Measurements from ENCODE around the gene C2orf49. TPM values are rescaled to one million over a fixed set of nuclear protein-coding genes. Genes with fewer than 3 reads are reported as not detected.

The C2orf49 gene
- total RNA-seq, 1 donor from 2014 or later = 15.3 TPM

- Mint-ChIP-seq H3K27me3 (ENCODE audit: low read depth) (no peaks in the 10 kb centered on the region), H3K36me3 (ENCODE audit: low read depth) (peaks cover 6% of the 10 kb centered on the region), H3K27ac (ENCODE audit: unreplicated experiment) (peak overlapping the region; percentile 89), H3K4me3 (ENCODE audit: unreplicated experiment) (peak overlapping the region; percentile 98), H3K9me3 (ENCODE audit: low read depth) (no peaks in the 10 kb centered on the region), H3K4me1 (ENCODE audit: low read depth) (peaks cover 29% of the 10 kb centered on the region)
- no peak for TF ChIP-seq CTCF (IDR thresholded peaks at IDR 0.05)
- no peak for DNase-seq (ENCODE audit: low spot score)
Measured at GRCh38 chr2:105338020-105338385, 663 bp downstream of the C2orf49 start.

GRCh38 chr2:105339414-105339813 is 2.1 kb downstream of the C2orf49 start:
- no peaks in the 10 kb centered on the region for H3K27me3 Mint-ChIP-seq (ENCODE audit: low read depth)
- DNase-seq (ENCODE audit: low spot score) = no peak
- H3K36me3 Mint-ChIP-seq (ENCODE audit: low read depth) = peaks cover 10% of the 10 kb centered on the region
- H3K9me3 Mint-ChIP-seq (ENCODE audit: low read depth) = no peaks in the 10 kb centered on the region
- no peak overlapping the region for H3K4me3 Mint-ChIP-seq (ENCODE audit: unreplicated experiment)
- no peak overlapping the region for H3K27ac Mint-ChIP-seq (ENCODE audit: unreplicated experiment)
- H3K4me1 Mint-ChIP-seq (ENCODE audit: low read depth) = peaks cover 29% of the 10 kb centered on the region
- no peak for TF ChIP-seq CTCF (IDR thresholded peaks at IDR 0.05)

GRCh38 chr2:105344704-105345345 is 7.5 kb downstream of the C2orf49 start:
- no peak for DNase-seq (ENCODE audit: low spot score)
- Mint-ChIP-seq H3K4me3 (ENCODE audit: unreplicated experiment) (no peak overlapping the region), H3K27ac (ENCODE audit: unreplicated experiment) (peak overlapping the region; percentile 12), H3K9me3 (ENCODE audit: low read depth) (no peaks in the 10 kb centered on the region), H3K4me1 (ENCODE audit: low read depth) (no peaks in the 10 kb centered on the region), H3K27me3 (ENCODE audit: low read depth) (no peaks in the 10 kb centered on the region), H3K36me3 (ENCODE audit: low read depth) (peaks cover 19% of the 10 kb centered on the region)
- peak; percentile 84 for TF ChIP-seq CTCF (IDR thresholded peaks at IDR 0.05)

GRCh38 chr2:105357122-105357521 is 19.8 kb downstream of the C2orf49 start:
- no peak overlapping the region for H3K27ac Mint-ChIP-seq (ENCODE audit: unreplicated experiment)
- DNase-seq (ENCODE audit: low spot score) = no peak
- peaks cover 7% of the 10 kb centered on the region for H3K9me3 Mint-ChIP-seq (ENCODE audit: low read depth)
- H3K27me3 Mint-ChIP-seq (ENCODE audit: low read depth) = no peaks in the 10 kb centered on the region
- peaks cover 33% of the 10 kb centered on the region for H3K36me3 Mint-ChIP-seq (ENCODE audit: low read depth)
- H3K4me1 Mint-ChIP-seq (ENCODE audit: low read depth) = peaks cover 9% of the 10 kb centered on the region
- H3K4me3 Mint-ChIP-seq (ENCODE audit: unreplicated experiment) = no peak overlapping the region
- TF ChIP-seq CTCF (IDR thresholded peaks at IDR 0.05) = no peak

GRCh38 chr2:105358593-105358992 is 21.3 kb downstream of the C2orf49 start:
- no peak overlapping the region for H3K27ac Mint-ChIP-seq (ENCODE audit: unreplicated experiment)
- no peaks in the 10 kb centered on the region for H3K27me3 Mint-ChIP-seq (ENCODE audit: low read depth)
- H3K4me1 Mint-ChIP-seq (ENCODE audit: low read depth) = peaks cover 9% of the 10 kb centered on the region
- TF ChIP-seq CTCF (IDR thresholded peaks at IDR 0.05) = no peak
- peaks cover 7% of the 10 kb centered on the region for H3K9me3 Mint-ChIP-seq (ENCODE audit: low read depth)
- no peak for DNase-seq (ENCODE audit: low spot score)
- H3K4me3 Mint-ChIP-seq (ENCODE audit: unreplicated experiment) = no peak overlapping the region
- peaks cover 41% of the 10 kb centered on the region for H3K36me3 Mint-ChIP-seq (ENCODE audit: low read depth)
